Activated T-cell treated with anti-CD3 and anti-CD28 coated beads, Interleukin-2, amount 50 U/mL, for 72 hours (primary cell): ENCODE measurements around the gene TSPAN13. TPM values are rescaled to one million over a fixed set of nuclear protein-coding genes. Genes with fewer than 3 reads are reported as not detected.
"Not testable (repeated sequence)": the region's sequence is repeated elsewhere in the genome, so short reads cannot be mapped to it uniquely, and the experiment has no call there.

Experiments used
- ATAC-seq, 2 donors: fragments of 150-1000 bp; cut with Tn5 transposase; replicated peaks in 1 of 2; 2 replicates each; pipeline ENCODE4 v1.10.0; 2021; ENCODE audit warnings: moderate library complexity in 2 of 2, mild to moderate bottlenecking in 1 of 2
- DNase-seq, 2 donors: peaks; one replicate each; pipeline ENCODE4 v3.0.0; 2021 to 2022; ENCODE audit warnings: mixed read lengths in 1 of 2
- H3K27ac Mint-ChIP-seq: one replicate; pipeline ENCODE4 v1.8.0; 2022; ENCODE audit warnings: mild to moderate bottlenecking, moderate library complexity, mixed read lengths
- H3K27me3 Mint-ChIP-seq: one replicate; pipeline ENCODE4 v1.8.0; 2022; ENCODE audit warnings: low read depth, mixed read lengths
- H3K36me3 Mint-ChIP-seq, 2 donors: one replicate each; pipeline ENCODE4 v1.8.0; 2022; ENCODE audit warnings: mixed read lengths in 2 of 2, mild to moderate bottlenecking in 1 of 2; ENCODE audit not compliant: insufficient read depth in 2 of 2
- H3K4me1 Mint-ChIP-seq: one replicate; pipeline ENCODE4 v1.8.0; 2022; ENCODE audit warnings: low read depth, mixed read lengths
- H3K4me3 Mint-ChIP-seq, 2 donors: one replicate each; pipeline ENCODE4 v1.8.0; 2022; ENCODE audit warnings: mild to moderate bottlenecking in 2 of 2, mixed read lengths in 2 of 2, moderate library complexity in 2 of 2
- H3K9me3 Mint-ChIP-seq, 2 donors: one replicate each; pipeline ENCODE4 v1.8.0; 2022; ENCODE audit warnings: mixed read lengths in 2 of 2
- total RNA-seq, 2 donors: library from RNA; stranded (reverse); gene quantifications; one replicate each; pipeline ENCODE4 v1.2.3, GENCODE V29; 2022

TSPAN13 gene
- total RNA-seq, 2 donors from 2014 or later = 1.1 to 1.2 TPM

DNA sequence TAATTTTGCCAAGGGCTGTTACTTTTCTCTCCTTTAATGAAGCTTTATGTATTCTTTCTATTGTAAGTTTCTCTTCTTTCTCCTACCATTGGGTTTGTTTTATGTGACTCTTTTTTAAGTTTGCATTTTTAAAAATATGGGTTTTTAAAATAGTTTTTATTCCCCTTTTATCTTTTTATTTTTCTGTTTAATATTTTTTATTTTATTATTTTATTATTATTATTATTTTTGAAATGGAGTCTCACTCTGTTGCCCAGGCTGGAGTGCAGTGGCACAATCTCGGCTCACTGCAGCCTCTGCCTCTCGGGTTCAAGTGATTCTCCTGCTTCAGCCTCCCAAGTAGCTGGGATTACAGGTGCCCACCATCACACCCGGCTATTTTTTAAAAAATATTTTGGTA lies 16.4 kb downstream of the TSPAN13 start:
- ATAC-seq, H3K4me3 Mint-ChIP-seq, DNase-seq, H3K9me3 Mint-ChIP-seq, H3K4me1 Mint-ChIP-seq, H3K36me3 Mint-ChIP-seq, H3K27me3 Mint-ChIP-seq: not testable (repeated sequence)
- peak overlapping the region; percentile 46 for H3K27ac Mint-ChIP-seq

DNA sequence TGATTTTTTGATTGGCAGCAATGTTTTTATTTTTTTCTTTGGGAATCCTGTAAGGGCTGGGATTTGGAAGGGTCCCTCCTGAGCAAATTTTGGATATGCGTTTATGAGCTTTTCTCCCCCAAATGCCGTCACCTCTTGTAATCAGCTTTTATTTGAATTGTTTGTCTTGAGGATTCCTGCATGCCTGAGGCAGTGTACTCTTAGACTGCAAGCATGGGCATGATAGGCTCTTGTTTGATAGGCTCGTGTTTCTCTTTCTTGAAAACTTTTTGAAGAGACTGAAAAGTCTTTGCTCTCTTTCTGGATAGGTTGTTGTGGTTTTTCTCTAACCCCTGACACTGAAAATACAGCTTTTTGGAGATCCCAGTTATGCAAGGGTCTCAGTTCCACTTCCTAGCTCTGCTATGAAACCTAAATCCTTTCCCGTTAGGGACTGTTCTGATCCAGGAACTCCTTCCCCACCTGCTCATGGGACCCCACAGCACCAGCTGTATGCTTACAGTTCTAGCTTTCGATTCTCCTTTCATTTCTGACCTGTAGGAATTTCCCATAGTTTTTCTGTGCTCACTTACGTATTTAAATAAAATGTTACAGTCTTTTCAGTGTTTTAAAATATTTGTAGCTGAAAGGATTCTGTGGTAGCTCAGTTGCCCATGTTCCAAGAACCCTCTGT lies 17.2 kb downstream of the TSPAN13 start:
- DNase-seq (no peak), ATAC-seq (no peak)
- Mint-ChIP-seq H3K4me1 (no peaks in the 10 kb centered on the region), H3K4me3 (no peak overlapping the region), H3K9me3 (no peaks in the 10 kb centered on the region), H3K27me3 (no peaks in the 10 kb centered on the region), H3K36me3 (no peaks in the 10 kb centered on the region), H3K27ac (no peak overlapping the region)

DNA sequence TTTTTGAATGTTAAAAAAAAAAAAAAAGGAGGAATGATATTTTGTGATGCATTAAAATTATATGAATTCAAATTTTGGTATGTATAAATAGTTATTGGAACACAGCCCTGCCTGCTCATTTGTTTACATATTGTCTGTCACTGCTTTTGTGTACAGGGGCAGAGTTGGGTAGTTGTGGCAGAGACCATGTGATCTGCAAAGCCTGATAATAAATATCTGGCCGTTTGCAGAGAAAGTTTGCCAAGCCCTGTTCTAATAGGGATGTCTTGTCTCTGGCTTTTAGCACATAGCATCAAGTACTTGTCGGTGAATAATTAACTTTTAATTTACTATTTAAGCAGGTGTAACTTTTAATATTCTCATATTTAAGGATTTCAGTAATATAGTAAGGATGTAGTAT lies 19.8 kb downstream of the TSPAN13 start:
- Mint-ChIP-seq H3K27me3 (no peaks in the 10 kb centered on the region), H3K27ac (no peak overlapping the region)
- no peak for ATAC-seq

DNA sequence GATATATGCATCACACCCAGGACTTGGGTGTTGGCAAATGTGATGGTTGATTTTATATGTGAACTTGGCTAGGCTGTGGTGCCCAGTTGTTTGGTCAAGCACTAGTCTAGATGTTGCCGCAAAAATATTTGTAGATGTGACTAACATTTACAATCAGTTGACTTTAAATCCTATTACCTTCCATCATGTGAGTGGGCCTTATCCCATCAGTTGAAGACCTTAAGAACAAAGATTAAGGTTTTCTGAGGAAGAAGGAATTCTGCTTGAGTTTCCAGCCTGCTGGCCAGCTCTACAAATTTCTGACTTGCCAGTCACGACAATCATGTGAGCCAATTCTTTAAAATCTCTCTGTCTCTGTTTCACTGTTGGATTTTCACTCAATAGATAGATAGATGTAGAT lies 20.3 kb downstream of the TSPAN13 start:
- DNase-seq (no peak), ATAC-seq (no peak)
- no peaks in the 10 kb centered on the region for H3K27me3 Mint-ChIP-seq
- H3K4me3 Mint-ChIP-seq = no peak overlapping the region
- H3K36me3 Mint-ChIP-seq = no peaks in the 10 kb centered on the region
- no peaks in the 10 kb centered on the region for H3K4me1 Mint-ChIP-seq
- no peak overlapping the region for H3K27ac Mint-ChIP-seq
- H3K9me3 Mint-ChIP-seq = no peaks in the 10 kb centered on the region

More for the DNA sequence above, 19.8 kb downstream of the TSPAN13 start:
- no peak for DNase-seq
- Mint-ChIP-seq H3K4me3 (no peak overlapping the region), H3K9me3 (no peaks in the 10 kb centered on the region), H3K36me3 (no peaks in the 10 kb centered on the region), H3K4me1 (no peaks in the 10 kb centered on the region)

DNA sequence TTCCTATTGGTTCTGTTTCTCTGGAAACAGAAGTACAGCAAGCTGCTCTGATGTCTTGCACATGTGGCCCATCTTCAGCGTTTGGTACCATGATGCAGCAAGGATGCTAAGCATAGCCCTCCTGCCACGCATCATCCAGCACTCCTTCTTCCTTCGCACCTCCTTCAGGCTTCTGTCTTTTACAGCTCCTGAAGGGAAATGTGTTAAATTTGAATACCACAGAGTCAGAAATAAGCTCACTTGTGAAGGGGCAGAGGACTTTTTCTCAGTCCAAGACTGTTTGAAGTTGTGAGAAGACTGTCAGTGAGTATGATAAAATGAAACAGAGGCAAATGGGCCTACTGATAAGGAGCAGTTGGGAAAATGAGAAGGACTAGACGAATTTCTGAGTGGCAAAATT lies 20.7 kb downstream of the TSPAN13 start:
- no peak overlapping the region for H3K4me3 Mint-ChIP-seq
- DNase-seq (no peak), ATAC-seq (no peak)
- H3K9me3 Mint-ChIP-seq = no peaks in the 10 kb centered on the region
- no peaks in the 10 kb centered on the region for H3K36me3 Mint-ChIP-seq
- H3K27me3 Mint-ChIP-seq = no peaks in the 10 kb centered on the region
- H3K27ac Mint-ChIP-seq = no peak overlapping the region
- H3K4me1 Mint-ChIP-seq = no peaks in the 10 kb centered on the region

DNA sequence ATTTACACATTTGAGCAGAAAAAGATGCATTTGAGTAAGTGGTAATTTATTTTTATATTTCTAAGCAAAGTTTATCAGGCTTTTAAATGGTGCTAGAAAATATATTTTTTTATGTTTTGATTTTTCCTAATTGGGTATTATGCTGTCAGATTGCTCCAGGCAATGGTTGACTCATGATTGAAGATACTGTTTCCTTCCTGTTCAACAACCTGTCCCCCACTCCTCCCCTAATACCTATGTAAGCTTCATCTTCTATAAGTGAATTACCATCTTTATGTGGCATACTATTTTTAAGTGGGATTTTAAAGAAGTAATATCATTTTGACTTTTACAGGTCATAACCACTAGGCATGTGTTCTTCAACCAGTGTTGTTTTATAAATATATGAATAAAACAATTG lies 21.4 kb downstream of the TSPAN13 start:
- Mint-ChIP-seq H3K27me3 (no peaks in the 10 kb centered on the region), H3K36me3 (no peaks in the 10 kb centered on the region), H3K4me3 (no peak overlapping the region), H3K4me1 (no peaks in the 10 kb centered on the region), H3K9me3 (no peaks in the 10 kb centered on the region), H3K27ac (no peak overlapping the region)
- DNase-seq = no peak
- no peak for ATAC-seq

DNA sequence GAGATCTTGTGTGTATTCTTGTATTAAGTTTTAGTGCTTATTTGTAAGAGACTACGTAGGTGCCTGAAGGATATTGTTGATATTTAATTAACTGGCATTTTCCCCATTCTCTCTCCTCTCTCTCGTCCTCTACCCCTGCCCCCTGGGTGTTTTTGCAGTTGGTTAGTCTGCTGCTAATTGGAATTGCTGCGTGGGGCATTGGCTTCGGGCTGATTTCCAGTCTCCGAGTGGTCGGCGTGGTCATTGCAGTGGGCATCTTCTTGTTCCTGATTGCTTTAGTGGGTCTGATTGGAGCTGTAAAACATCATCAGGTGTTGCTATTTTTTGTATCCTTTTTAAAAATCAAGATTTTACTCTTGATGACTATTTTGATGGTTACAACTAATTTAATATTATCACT lies 22.5 kb downstream of the TSPAN13 start:
- Mint-ChIP-seq H3K27me3 (no peaks in the 10 kb centered on the region), H3K9me3 (no peaks in the 10 kb centered on the region)
- no peak for ATAC-seq

DNA sequence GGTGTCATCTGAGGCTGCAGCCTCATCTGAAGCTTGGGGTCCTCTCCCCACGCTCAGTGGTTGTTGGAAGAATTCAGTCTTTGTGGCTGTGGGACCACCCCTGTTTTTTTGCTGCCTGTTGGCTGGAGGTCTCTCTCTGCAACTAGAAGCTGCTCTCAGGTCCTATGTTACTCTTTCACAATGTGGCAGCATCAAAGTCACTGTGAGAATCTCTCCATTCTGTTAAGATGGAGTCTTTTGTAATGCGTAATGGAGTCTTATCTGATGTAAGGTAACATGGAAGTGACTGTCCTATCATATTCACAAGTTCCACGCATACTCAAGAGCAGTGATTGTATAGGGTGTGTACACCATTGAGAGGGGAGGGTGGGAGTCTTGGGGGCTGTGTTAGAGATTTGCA lies 24.9 kb downstream of the TSPAN13 start:
- no peak overlapping the region for H3K4me3 Mint-ChIP-seq
- H3K27me3 Mint-ChIP-seq = no peaks in the 10 kb centered on the region
- no peaks in the 10 kb centered on the region for H3K4me1 Mint-ChIP-seq
- H3K9me3 Mint-ChIP-seq = no peaks in the 10 kb centered on the region
- H3K36me3 Mint-ChIP-seq = no peaks in the 10 kb centered on the region
- ATAC-seq (no peak), DNase-seq (no peak)
- H3K27ac Mint-ChIP-seq = no peak overlapping the region

More for the DNA sequence above, 22.5 kb downstream of the TSPAN13 start:
- Mint-ChIP-seq H3K27ac (no peak overlapping the region), H3K4me3 (no peak overlapping the region), H3K4me1 (no peaks in the 10 kb centered on the region), H3K36me3 (no peaks in the 10 kb centered on the region)
- DNase-seq = no peak

DNA sequence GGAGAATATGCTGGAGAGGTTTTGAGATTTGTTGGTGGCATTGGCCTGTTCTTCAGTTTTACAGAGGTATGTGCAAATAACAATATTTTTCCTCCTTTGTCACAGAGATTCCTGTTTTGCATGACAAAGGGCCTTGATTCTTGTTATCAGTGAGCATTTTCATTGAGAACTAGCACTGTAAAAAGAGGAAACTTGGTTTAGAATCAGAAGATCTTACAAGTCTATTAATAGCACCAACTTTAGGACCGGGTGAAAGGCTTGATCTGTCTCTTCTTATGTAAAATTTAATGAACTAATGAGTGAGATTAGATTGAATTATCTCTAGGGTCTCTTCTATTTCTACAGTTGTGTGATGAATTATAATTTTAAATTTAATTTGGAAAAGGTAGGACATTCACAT lies 25.5 kb downstream of the TSPAN13 start:
- Mint-ChIP-seq H3K4me1 (no peaks in the 10 kb centered on the region), H3K27me3 (no peaks in the 10 kb centered on the region), H3K9me3 (no peaks in the 10 kb centered on the region), H3K36me3 (no peaks in the 10 kb centered on the region), H3K27ac (no peak overlapping the region), H3K4me3 (no peak overlapping the region)
- DNase-seq (no peak), ATAC-seq (no peak)

DNA sequence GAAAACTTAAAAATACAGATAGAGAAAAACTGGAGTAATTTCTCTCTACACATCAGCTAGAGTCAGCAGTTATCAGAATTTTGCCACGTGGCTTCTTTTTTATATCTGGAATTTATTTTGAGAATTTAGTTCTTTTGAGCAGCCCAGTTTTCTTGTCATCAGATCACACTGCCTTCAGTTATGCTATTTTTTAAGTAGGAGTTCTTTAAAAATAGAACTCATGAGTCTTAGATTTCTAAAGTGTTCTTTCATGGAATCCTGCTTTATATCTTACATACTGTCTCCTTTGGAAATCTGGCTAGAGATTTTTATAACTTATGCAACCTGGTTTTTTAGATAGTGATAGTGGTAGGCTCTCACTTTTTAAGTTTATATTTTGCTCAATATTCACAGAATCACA lies 27.0 kb downstream of the TSPAN13 start:
- H3K4me1 Mint-ChIP-seq = no peaks in the 10 kb centered on the region
- H3K27me3 Mint-ChIP-seq = no peaks in the 10 kb centered on the region
- DNase-seq = no peak
- H3K9me3 Mint-ChIP-seq = no peaks in the 10 kb centered on the region
- H3K4me3 Mint-ChIP-seq = no peak overlapping the region
- H3K36me3 Mint-ChIP-seq = no peaks in the 10 kb centered on the region
- no peak for ATAC-seq
- H3K27ac Mint-ChIP-seq = no peak overlapping the region

DNA sequence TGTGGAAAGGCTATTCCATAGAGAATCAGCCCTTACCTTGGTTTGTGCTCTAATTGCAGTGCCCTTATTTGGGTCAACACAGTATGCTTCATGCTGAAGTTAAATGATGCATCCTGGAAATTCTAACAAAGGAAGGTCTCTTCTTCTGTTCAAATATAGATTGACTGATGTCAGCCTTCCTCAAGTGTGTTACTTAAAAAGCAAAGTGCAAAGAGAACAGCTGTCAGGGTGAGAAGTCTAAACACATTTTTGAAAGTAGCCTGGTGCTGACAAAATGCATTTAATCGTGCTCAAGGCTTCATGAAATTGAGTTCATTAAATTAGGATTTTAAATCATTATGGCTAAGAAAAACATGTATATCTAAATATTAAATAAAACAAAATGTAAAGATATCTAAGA lies 31.8 kb downstream of the TSPAN13 start:
- H3K27me3 Mint-ChIP-seq = no peaks in the 10 kb centered on the region
- no peak overlapping the region for H3K27ac Mint-ChIP-seq
- no peaks in the 10 kb centered on the region for H3K36me3 Mint-ChIP-seq
- DNase-seq (no peak), ATAC-seq (no peak)
- H3K9me3 Mint-ChIP-seq = no peaks in the 10 kb centered on the region
- H3K4me1 Mint-ChIP-seq = no peaks in the 10 kb centered on the region
- H3K4me3 Mint-ChIP-seq = no peak overlapping the region

DNA sequence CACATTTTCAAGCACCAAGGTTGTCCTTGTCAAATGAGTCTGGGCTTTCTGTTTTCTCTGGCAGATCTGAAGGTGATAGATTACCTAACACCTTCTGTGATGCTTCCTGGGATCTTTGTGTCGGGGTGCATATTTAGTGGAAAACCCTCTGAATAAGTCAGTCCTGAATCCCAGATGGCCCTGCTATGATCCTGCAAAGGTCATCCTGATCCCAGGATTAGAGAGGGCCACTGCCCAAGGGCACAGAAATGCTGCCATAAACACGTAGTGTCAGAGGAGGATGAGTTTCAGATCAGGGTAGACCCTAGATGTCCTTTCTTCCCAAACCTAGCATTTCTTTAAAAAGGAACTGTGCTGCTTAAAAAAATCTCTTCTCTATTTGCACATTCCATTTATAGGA lies 32.3 kb downstream of the TSPAN13 start:
- DNase-seq (no peak), ATAC-seq (no peak)
- no peak overlapping the region for H3K27ac Mint-ChIP-seq
- H3K4me3 Mint-ChIP-seq = no peak overlapping the region
- H3K9me3 Mint-ChIP-seq = no peaks in the 10 kb centered on the region
- no peaks in the 10 kb centered on the region for H3K4me1 Mint-ChIP-seq
- H3K27me3 Mint-ChIP-seq = no peaks in the 10 kb centered on the region
- H3K36me3 Mint-ChIP-seq = no peaks in the 10 kb centered on the region

DNA sequence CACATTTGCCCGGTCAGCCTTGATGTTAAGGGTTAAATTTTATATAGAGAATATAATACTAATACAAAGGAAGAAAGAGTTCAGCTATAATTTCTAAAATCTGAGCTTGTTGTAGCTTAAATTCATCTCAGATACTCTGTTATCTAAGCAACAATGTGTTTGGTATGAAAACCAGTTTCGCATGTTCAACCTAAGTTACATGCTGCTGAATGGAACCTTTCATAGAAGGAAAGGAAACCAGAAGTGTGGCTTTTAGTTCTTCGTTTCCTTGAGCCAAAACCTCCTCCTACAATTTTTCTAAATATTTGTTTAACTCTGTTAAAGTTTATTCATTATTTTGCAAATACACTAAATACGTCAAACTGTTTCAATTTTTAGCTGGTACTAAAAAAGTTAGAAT lies 32.7 kb downstream of the TSPAN13 start:
- H3K36me3 Mint-ChIP-seq = no peaks in the 10 kb centered on the region
- no peak overlapping the region for H3K27ac Mint-ChIP-seq
- H3K4me1 Mint-ChIP-seq = no peaks in the 10 kb centered on the region
- no peak overlapping the region for H3K4me3 Mint-ChIP-seq
- no peaks in the 10 kb centered on the region for H3K9me3 Mint-ChIP-seq
- DNase-seq = no peak
- H3K27me3 Mint-ChIP-seq = no peaks in the 10 kb centered on the region
- no peak for ATAC-seq

DNA sequence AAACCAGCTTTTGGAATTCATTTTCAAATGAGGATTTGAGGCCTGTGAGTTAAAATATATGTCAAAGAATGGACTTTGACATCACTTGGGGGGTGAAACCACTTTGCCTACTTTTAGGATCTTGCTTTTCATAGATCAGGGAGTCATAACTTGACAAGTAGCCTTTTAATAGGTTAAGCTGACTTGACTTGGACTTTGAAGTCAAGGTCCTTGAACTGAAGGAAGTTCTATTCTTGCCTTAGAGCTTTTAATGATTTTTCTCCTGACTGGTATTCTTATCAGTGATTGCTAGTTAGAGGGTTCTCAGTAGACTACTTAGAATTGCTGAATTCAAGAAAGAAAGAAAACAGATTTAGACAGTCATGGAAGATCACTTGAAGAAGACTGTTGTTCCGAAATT lies 33.6 kb downstream of the TSPAN13 start:
- no peak overlapping the region for H3K27ac Mint-ChIP-seq
- ATAC-seq = no peak
- H3K9me3 Mint-ChIP-seq = no peaks in the 10 kb centered on the region
- no peak for DNase-seq
- H3K4me1 Mint-ChIP-seq = peaks cover 3% of the 10 kb centered on the region
- no peak overlapping the region for H3K4me3 Mint-ChIP-seq
- H3K36me3 Mint-ChIP-seq = no peaks in the 10 kb centered on the region
- no peaks in the 10 kb centered on the region for H3K27me3 Mint-ChIP-seq
